Body of pancreas (tissue), 4 donors: ENCODE results near the gene NKAIN4. TPM values are rescaled to one million over a fixed set of nuclear protein-coding genes. Genes with fewer than 3 reads are reported as not detected.

Experiments used
- ATAC-seq: fragments of 150-250 bp; one replicate; pipeline ENCODE4 v1.9.1; 2016
- DNase-seq, 4 donors: peaks; one replicate each; pipeline ENCODE4 v3.0.0-alpha.2; 2019
- H3K27ac ChIP-seq, 4 donors: fragments of 200-600 bp; sonication (generic); 1 replicate in 3 of 4; 2 replicates in 1 of 4; pipeline versions ENCODE4 v1.5.1 to v1.6.1; 2016 to 2019; ENCODE audit warnings: mild to moderate bottlenecking in 1 of 4, mixed read lengths in 1 of 4, moderate library complexity in 1 of 4
- H3K27me3 ChIP-seq, 2 donors: fragments of 200-600 bp; sonication (generic); one replicate each; pipeline ENCODE4 v1.6.0; 2016; ENCODE audit warnings: mild to moderate bottlenecking in 1 of 2
- H3K36me3 ChIP-seq, 2 donors: fragments of 200-600 bp; sonication (generic); replicated peaks in 1 of 2; 2 replicates each; pipeline ENCODE4 v1.5.1; 2016; ENCODE audit warnings: low read depth in 2 of 2; ENCODE audit not compliant: insufficient read depth in 1 of 2
- H3K4me1 ChIP-seq: fragments of 200-600 bp; sonication (generic); one replicate; pipeline ENCODE4 v1.6.0; 2016
- H3K4me3 ChIP-seq, 2 donors: fragments of 200-600 bp; sonication (generic); 1 replicate in 1 of 2; 2 replicates in 1 of 2; pipeline ENCODE4 v1.5.1; 2016 to 2019
- H3K9me3 ChIP-seq, 3 donors: fragments of 200-600 bp; sonication (generic); 1 replicate in 2 of 3; 2 replicates in 1 of 3; pipeline ENCODE4 v1.5.1; 2016
- POLR2A ChIP-seq, 3 donors: fragments of 450-650 bp; IDR thresholded peaks; one replicate each; pipeline ENCODE4 v1.6.1; 2016; ENCODE audit warnings: antibody characterized with exemption in 3 of 3, mild to moderate bottlenecking in 2 of 3
- WGBS, 2 donors: methylation state at CpG; one replicate each; pipeline ENCODE4 v1.1.5; 2017; 5-methylcytosine and 5-hydroxymethylcytosine counted together
- intact Hi-C: fragments of 100-400 bp; cut with DNase I; formaldehyde crosslinking; loops from one replicate; pipeline ENCODE4 v1.15.1; 2023
- total RNA-seq, 2 donors: library from RNA; depleted of rRNA; stranded (reverse); fragments of >200 nt; gene quantifications; one replicate each; pipeline ENCODE4 v1.1.0, GENCODE V29; 2016
- TF ChIP-seq, protein P1 (sequence below), 7 experiments: fragments of 450-650 bp in 4 of 7; fragments of 200-600 bp in 3 of 7; sonication (generic) in 3 of 7; IDR thresholded peaks; one replicate each; pipeline ENCODE4 v1.5.1; 2016 to 2019; ENCODE audit warnings: antibody characterized with exemption in 7 of 7

The NKAIN4 gene
- total RNA-seq, 2 donors from 2014 or later, result not detected

DNA sequence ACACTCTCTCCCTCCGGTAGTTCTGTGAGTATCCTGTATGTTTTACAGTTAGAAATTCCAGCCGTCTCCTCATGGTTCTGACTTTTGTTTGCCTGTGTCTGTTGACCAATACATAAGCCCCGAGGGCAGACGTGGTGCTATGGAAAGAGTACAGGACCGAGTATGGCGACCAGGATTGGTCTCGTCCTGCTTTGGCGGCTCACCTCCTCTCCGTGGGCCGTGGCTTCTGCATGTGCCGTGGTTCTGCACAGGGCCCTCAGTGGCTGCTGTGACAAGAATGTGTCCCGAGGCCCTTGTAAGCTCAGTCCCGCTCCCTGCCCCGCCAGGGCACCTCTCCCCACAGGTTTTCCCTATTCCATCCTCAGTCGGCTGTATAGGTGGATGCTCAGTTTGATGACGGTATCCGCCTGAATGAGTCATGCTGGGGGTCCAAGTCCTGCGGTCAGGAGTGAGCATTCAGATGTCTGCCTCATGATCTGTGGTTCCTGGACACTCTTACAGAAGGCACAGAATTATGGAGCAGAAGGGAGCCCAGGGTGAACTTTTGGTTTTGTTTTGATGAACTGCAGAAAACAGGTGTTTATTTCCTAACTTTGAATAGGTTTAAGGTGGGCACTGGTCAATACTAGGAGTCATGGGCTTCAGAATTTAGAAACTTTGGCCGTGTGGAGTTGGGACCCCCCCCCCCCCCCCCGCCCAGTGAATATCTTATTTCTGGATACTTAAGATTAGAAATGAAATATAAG lies 19.5 kb upstream of the NKAIN4 start:
- Histone ChIP-seq H3K9me3 (no peaks in the 10 kb centered on the region), H3K4me1 (peaks cover 27% of the 10 kb centered on the region), H3K27me3 (no peaks in the 10 kb centered on the region), H3K27ac (peak overlapping the region in 3 of 4 donors; percentile 58 to 82 (median 73)), H3K36me3 (peaks cover 3 to 12% of the 10 kb centered on the region in 2 donors), H3K4me3 (peak overlapping the region; percentile 58 to 99)
- 13 to 17% methylated on average over 18 to 20 of the region's 20 CpGs for WGBS, 2 donors
- no peak for DNase-seq
- intact Hi-C loops, result no loop called here
- no peak for TF ChIP-seq POLR2A (IDR thresholded peaks at IDR 0.05)
- TF ChIP-seq, protein P1, sequence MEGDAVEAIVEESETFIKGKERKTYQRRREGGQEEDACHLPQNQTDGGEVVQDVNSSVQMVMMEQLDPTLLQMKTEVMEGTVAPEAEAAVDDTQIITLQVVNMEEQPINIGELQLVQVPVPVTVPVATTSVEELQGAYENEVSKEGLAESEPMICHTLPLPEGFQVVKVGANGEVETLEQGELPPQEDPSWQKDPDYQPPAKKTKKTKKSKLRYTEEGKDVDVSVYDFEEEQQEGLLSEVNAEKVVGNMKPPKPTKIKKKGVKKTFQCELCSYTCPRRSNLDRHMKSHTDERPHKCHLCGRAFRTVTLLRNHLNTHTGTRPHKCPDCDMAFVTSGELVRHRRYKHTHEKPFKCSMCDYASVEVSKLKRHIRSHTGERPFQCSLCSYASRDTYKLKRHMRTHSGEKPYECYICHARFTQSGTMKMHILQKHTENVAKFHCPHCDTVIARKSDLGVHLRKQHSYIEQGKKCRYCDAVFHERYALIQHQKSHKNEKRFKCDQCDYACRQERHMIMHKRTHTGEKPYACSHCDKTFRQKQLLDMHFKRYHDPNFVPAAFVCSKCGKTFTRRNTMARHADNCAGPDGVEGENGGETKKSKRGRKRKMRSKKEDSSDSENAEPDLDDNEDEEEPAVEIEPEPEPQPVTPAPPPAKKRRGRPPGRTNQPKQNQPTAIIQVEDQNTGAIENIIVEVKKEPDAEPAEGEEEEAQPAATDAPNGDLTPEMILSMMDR (IDR thresholded peaks at IDR 0.05), result no peak
- no peak for ATAC-seq

GRCh38 chr20:63273059-63273579 lies 18.9 kb upstream of the NKAIN4 start:
- DNase-seq, result no peak
- H3K27me3 ChIP-seq, result no peaks in the 10 kb centered on the region
- no peak for TF ChIP-seq POLR2A (IDR thresholded peaks at IDR 0.05)
- TF ChIP-seq, protein P1 (IDR thresholded peaks at IDR 0.05), result no peak
- intact Hi-C loops, result no loop called here
- H3K36me3 ChIP-seq, result peaks cover 0 to 8% of the 10 kb centered on the region in 2 donors
- no peaks in the 10 kb centered on the region for H3K9me3 ChIP-seq
- no peak for ATAC-seq
- whole genome bisulfite sequencing, 2 donors, result 0% methylated on average over 8 to 18 of the region's 37 CpGs
- H3K27ac ChIP-seq, result peak overlapping the region; percentile 40 to 82 (median 66)
- H3K4me3 ChIP-seq, result peak overlapping the region; percentile 58 to 99
- peaks cover 27% of the 10 kb centered on the region for H3K4me1 ChIP-seq

- 0 to 1% methylated on average over 8 to 59 of the region's 97 CpGs for WGBS, 2 donors
- TF ChIP-seq, protein P1 (IDR thresholded peaks at IDR 0.05), result no peak
- peak; percentile 52 to 66 (median 55) for TF ChIP-seq POLR2A (IDR thresholded peaks at IDR 0.05)
- intact Hi-C loops, result no loop called here
- Histone ChIP-seq H3K27me3 (no peaks in the 10 kb centered on the region), H3K27ac (peak within 1 kb of the TSS; percentile 40 to 82 (median 66)), H3K4me3 (peak within 1 kb of the TSS; percentile 58 to 99), H3K4me1 (peaks cover 27% of the 10 kb centered on the region), H3K36me3 (peaks cover 0 to 8% of the 10 kb centered on the region in 2 donors), H3K9me3 (no peaks in the 10 kb centered on the region)
- ATAC-seq (peak; percentile 94), DNase-seq (peak; percentile 89 to 92 (median 90))
Measured at GRCh38 chr20:63272105-63273058, 18.1 kb upstream of the NKAIN4 start, which contains the start of gene ARFGAP1. Gene ARFGAP1 (plus strand): TSS chr20:63272813. CDS start chr20:63275581, 2,768 bp downstream.

DNA sequence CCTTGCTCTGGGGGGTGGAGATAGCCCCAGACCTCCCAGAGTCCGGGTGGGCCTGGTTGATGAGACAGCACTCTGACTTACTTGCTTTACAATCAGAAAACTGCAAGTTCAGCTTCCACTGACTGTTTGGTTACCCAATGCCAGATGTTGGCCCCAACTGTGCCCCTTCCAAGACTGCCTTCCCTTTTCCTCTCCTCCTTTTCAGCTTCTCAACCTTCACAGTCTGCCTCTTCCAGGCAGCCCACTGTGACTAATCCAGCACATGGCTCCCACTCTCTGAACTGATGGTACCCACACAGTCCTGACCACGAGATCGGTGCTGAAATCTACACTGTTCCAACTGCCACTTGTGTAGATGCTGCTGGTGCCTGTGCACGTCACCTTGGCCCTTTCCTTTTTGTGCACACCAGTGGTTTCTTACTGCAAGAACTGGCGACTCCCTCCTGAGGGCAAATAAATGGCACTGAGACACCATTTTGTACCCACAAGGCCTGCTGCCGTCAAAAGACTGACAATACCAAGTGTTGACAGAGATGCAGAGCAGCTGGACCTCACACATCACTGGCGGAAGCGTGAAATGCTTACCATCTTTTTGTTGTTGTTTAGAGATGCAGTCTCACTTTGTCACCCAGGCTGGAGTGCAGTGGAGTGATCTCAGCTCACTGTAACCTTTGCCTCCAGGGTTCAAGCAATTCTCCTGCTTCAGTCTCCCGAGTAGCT lies 16.5 kb upstream of the NKAIN4 start:
- WGBS, 2 donors, result 85 to 87% methylated on average over 9 of the region's 9 CpGs
- H3K4me1 ChIP-seq, result peaks cover 27% of the 10 kb centered on the region
- H3K27ac ChIP-seq, result no peak overlapping the region
- ATAC-seq, result no peak
- H3K9me3 ChIP-seq, result no peaks in the 10 kb centered on the region
- intact Hi-C loops, result no loop called here
- no peak for DNase-seq
- no peaks in the 10 kb centered on the region for H3K36me3 ChIP-seq
- no peak overlapping the region for H3K4me3 ChIP-seq
- TF ChIP-seq POLR2A (IDR thresholded peaks at IDR 0.05), result no peak
- TF ChIP-seq, protein P1 (IDR thresholded peaks at IDR 0.05), result no peak
- H3K27me3 ChIP-seq, result no peaks in the 10 kb centered on the region
